SK-N-MC (cell line): ENCODE data around the gene KCNMA1.

Experiments
- EZH2 ChIP-seq: fragments of 200-600 bp; sonication (generic); IDR thresholded peaks from one replicate; pipeline ENCODE4 v1.6.1; 2017; ENCODE audit warnings: antibody characterized with exemption
- FOXP2 ChIP-seq: optimal IDR thresholded peaks from 2 replicates; pipeline ENCODE3; 2011; ENCODE audit warnings: mild to moderate bottlenecking, moderate library complexity; ENCODE audit not compliant: insufficient read depth; ENCODE audit errors: extremely low read length, control extremely low read depth

DNA sequence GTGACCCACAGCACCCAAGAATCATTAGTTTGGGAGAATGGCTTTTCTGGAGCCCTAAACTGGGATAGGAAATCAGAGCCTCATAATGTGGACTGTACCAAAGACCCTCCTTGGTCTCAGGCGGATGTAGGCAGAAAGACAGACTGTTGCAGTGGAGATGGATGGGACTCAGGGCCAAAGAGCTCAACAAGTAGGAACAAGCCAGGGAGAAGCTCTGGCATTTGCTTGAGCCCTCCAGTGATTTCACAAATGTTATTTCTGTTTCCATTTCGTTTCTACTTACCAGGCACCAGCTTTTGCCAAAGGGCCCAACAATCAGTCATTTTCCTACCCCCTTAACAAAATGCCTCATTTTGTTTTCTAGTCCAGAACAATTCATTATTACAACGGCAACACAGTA lies 762.7 kb downstream of the KCNMA1 start:
- no peak for TF ChIP-seq EZH2
- no peak for TF ChIP-seq FOXP2
